Measurements from ENCODE around the gene RNU4-1.
"Not testable (repeated sequence)": the region's sequence is repeated elsewhere in the genome, so short reads cannot be mapped to it uniquely, and the experiment has no call there.

Gene RNU4-1

GRCh38 chr12:120257041-120257821 lies 35.8 kb downstream of the RNU4-1 start:
- DNase-seq: no peak

GRCh38 chr12:120254809-120255208 lies 38.2 kb downstream of the RNU4-1 start:
- no peak for DNase-seq

- DNase-seq: not testable (repeated sequence)
These were observed 39.7 kb downstream of the RNU4-1 start for GRCh38 chr12:120253313-120253712.

GRCh38 chr12:120252071-120252906 lies 40.7 kb downstream of the RNU4-1 start:
- DNase-seq: no peak

GRCh38 chr12:120251364-120252070 lies 41.5 kb downstream of the RNU4-1 start:
- DNase-seq: not testable (repeated sequence)

GRCh38 chr12:120249875-120250795 lies 42.9 kb downstream of the RNU4-1 start:
- DNase-seq: no peak

- peak in 1 of 2 experiments; percentile 51 for DNase-seq
These were observed 43.7 kb downstream of the RNU4-1 start for GRCh38 chr12:120249266-120249874.

- DNase-seq: peak; percentile 35 to 75
These were observed 45.4 kb downstream of the RNU4-1 start for GRCh38 chr12:120247621-120248030.

GRCh38 chr12:120247183-120247582 lies 45.9 kb downstream of the RNU4-1 start:
- no peak for DNase-seq

- not testable (repeated sequence) for DNase-seq
These were observed 46.3 kb downstream of the RNU4-1 start for GRCh38 chr12:120246705-120247104.

All from SW 1271 (cell line).